GM12801 (cell line): ENCODE measurements around the gene TMEM132C.

Source experiments
- CTCF ChIP-seq: IDR thresholded peaks from one replicate; pipeline ENCODE4 v1.5.1; 2011; ENCODE audit warnings: control low read depth; ENCODE audit not compliant: insufficient read length; ENCODE audit errors: extremely low read depth

TMEM132C gene

GRCh38 chr12:128542844-128543243 is 275.9 kb downstream of the TMEM132C start:
- TF ChIP-seq CTCF, result no peak

GRCh38 chr12:128543460-128543859 is 276.5 kb downstream of the TMEM132C start:
- no peak for TF ChIP-seq CTCF

- no peak for TF ChIP-seq CTCF
These were observed 277.0 kb downstream of the TMEM132C start for GRCh38 chr12:128543971-128544370.

- no peak for TF ChIP-seq CTCF
These were observed 282.0 kb downstream of the TMEM132C start for GRCh38 chr12:128548949-128549348.

GRCh38 chr12:128549601-128550218 is 282.7 kb downstream of the TMEM132C start:
- TF ChIP-seq CTCF, result no peak

GRCh38 chr12:128551266-128551665 is 284.3 kb downstream of the TMEM132C start:
- no peak for TF ChIP-seq CTCF

GRCh38 chr12:128554546-128555304 is 287.8 kb downstream of the TMEM132C start:
- TF ChIP-seq CTCF, result no peak
